ENCODE measurements around the gene SRPK1.

DNA sequence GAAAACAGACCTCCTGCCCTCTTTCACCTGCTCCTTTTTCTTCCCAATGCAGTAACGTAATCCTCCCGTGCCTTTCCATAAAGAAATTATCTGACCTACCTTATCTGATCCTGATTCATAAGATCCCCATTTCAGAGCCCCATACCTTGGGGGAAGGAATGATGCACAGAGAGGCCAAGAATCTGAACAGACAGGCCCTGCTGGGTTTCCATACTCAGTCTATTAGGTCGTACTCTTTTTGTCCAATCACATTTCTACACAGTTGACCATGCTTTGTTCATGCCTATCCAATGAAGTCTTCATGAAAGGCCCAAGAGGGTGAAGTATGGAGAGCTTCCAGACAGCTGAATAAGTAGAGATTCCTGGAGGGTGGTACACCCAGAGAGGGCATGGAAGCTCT, 25.3 kb downstream of the SRPK1 start:
- TF ChIP-seq, protein P1, sequence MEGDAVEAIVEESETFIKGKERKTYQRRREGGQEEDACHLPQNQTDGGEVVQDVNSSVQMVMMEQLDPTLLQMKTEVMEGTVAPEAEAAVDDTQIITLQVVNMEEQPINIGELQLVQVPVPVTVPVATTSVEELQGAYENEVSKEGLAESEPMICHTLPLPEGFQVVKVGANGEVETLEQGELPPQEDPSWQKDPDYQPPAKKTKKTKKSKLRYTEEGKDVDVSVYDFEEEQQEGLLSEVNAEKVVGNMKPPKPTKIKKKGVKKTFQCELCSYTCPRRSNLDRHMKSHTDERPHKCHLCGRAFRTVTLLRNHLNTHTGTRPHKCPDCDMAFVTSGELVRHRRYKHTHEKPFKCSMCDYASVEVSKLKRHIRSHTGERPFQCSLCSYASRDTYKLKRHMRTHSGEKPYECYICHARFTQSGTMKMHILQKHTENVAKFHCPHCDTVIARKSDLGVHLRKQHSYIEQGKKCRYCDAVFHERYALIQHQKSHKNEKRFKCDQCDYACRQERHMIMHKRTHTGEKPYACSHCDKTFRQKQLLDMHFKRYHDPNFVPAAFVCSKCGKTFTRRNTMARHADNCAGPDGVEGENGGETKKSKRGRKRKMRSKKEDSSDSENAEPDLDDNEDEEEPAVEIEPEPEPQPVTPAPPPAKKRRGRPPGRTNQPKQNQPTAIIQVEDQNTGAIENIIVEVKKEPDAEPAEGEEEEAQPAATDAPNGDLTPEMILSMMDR (IDR thresholded peaks at IDR 0.05; ENCODE audit: borderline replicate concordance, extremely low read depth, low read length, poor library complexity, severe bottlenecking) = no peak
- no peak for TF ChIP-seq EZH2 (IDR thresholded peaks at IDR 0.05; ENCODE audit: borderline replicate concordance, low read depth, low read length, severe bottlenecking)
